Endometrial microvascular endothelial cells (primary cell): ENCODE measurements around the gene EPN2. TPM values are rescaled to one million over a fixed set of nuclear protein-coding genes. Genes with fewer than 3 reads are reported as not detected.

Experiments
- in situ Hi-C: cut with HindIII; loops from 2 replicates; pipeline ENCODE4 v1.10.0; 2017; ENCODE audit warnings: low sequenced_read_pairs, low pct_unique_long_range_greater_than_20kb; ENCODE audit errors: inconsistent ontology term
- total RNA-seq: library from RNA; depleted of rRNA; stranded (reverse); fragments of >200 nt; gene quantifications from one replicate; pipeline ENCODE4 v1.2.3, GENCODE V29; 2015; ENCODE audit errors: inconsistent ontology term

Gene EPN2
- total RNA-seq, 1 donor from 2014 or later: 19.8 TPM

DNA sequence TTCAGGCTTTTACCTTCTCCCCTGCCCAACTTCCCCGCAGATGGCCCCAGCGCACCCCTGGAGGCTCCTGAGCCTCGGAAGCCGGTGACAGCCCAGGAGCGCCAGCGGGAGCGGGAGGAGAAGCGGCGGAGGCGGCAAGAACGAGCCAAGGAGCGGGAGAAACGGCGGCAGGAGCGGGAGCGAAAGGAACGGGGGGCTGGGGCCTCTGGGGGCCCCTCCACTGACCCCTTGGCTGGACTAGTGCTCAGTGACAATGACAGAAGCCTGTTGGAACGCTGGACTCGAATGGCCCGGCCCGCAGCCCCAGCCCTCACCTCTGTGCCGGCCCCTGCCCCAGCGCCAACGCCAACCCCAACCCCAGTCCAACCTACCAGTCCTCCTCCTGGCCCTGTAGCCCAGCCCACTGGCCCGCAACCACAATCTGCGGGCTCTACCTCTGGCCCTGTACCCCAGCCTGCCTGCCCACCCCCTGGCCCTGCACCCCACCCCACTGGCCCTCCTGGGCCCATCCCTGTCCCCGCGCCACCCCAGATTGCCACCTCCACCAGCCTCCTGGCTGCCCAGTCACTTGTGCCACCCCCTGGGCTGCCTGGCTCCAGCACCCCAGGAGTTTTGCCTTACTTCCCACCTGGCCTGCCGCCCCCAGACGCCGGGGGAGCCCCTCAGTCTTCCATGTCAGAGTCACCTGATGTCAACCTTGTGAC, 144.7 kb downstream of the EPN2 start:
- in situ Hi-C loops: no loop called here

DNA sequence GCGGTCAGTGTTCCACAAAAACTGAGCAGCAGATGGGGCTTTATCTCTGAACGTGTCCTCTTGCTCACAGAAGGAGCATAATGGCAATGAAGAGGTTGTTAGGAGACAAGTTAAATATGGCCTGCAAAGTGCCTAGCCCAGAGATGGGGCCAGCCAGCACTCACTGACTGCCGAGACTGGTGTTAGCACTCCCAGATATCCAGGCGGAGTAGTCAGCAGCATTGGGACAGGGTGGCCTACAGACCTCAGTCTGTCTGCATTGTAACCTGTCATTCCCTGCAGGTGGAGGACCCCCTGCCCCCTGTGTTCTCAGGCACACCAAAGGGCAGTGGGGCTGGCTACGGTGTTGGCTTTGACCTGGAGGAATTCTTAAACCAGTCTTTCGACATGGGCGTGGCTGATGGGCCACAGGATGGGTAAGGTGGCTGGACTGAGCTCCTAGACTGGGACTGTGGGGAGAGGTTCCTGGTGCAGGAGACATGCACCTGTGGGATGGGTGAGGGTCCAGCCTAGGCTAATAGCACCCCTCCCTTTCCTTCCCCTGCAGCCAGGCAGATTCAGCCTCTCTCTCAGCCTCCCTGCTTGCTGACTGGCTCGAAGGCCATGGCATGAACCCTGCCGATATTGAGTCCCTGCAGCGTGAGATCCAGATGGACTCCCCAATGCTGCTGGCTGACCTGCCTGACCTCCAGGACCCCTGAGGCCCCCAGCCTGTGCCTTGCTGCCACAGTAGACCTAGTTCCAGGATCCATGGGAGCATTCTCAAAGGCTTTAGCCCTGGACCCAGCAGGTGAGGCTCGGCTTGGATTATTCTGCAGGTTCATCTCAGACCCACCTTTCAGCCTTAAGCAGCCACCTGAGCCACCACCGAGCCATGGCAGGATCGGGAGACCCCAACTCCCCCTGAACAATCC, 145.6 kb downstream of the EPN2 start:
- in situ Hi-C loops: no loop called here

DNA sequence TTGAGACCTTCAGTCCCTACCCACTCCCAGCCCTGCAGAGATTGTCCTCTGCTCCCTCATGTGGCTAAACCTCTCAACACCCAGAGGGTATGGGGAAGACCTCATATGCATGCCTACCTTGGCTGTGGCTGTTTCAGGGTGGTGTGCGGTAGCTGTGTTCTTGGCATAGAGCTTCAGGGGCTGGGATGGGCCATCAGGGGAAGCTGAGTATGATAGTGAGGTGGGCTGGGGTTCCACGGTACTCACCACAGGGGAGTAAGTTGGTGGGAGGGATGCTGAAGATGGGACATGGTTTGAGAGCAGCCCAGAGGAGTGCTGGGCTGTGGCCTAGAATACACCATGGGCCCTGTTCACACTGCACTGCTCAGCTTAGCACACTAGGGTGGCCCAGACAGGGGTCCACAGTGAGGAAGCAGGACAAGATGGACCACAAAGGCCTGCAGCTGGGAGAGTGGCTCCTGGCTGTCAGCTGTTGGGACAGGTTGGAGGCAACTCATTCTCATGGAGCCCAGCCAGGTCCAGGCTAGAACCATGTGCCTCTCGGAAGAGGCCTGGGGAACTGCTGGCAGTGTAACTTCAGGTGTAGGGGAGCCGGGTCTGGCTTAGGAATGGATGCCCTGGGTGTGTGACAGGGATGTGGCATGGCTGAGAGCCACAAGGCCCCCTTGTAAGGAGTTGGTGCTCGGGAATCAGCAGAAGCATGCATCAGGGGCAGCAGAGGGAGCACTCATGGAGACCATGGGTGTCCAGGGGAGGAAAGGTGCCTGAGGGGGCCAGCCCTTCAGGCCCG, 146.7 kb downstream of the EPN2 start:
- in situ Hi-C loops: no loop called here

DNA sequence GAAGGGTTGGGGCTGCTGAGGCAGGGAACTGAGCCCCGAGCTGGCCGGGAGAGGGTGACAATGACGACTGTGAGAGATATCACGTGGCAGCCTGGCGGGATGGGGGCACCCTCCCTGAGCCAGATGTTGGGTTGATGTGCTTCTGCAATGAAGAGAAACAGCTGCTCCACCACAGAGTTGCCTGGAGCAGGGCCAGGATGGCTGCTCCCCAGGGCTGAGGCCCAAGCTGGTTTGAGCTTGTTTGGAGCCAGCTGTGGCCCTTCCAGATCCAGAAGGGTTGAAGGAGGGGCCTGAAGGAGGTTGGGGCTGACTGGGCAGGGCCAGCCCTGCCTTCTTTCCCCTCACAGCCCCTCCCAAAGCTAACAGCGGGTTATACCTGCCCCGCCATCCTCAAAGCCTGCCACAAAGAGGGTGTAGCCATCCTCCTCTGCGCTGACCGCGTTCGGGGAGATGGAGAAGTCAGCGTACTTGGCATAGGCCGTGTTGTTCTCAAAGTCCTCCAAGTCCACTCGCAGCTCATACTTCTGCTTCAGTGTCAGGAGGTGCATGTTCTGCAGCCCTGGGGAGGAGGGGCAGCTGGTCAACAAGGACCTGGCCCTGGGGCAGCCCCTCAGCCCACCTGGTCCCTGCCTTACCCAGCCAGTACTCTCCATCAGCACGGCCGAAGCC, 147.7 kb downstream of the EPN2 start:
- in situ Hi-C loops: no loop called here

DNA sequence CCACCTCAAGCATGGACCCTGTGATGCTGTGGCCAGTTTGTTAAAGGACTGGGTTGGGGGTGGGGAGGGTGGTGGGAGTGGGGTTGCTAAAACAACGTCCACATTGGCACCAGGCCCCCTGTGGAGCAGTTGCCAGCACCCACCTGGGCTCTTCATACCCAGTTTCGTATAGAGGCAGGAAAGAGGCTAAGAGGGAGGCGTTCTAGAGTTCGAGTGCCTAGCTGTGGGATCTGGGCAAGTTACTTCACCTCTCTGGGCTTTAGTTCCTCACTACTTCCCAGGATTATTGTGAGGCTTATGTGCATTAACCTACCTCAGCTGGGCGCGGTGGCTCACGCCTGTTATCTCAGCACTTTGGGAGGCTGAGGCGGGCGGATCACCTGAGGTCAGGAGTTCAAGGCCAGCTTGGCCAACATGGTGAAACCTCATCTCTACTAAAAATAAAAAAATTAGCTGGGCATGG, 148.4 kb downstream of the EPN2 start:
- in situ Hi-C loops: no loop called here

Other genes with a start within 250 kb of the EPN2 start
- 21.7 TPM for gene FAM83G, start 232.6 kb upstream of the EPN2 start, total RNA-seq
- gene GRAP, start 190.4 kb upstream of the EPN2 start, total RNA-seq: 36.1 TPM
- 3.5 TPM for gene GRAPL, start 109.8 kb upstream of the EPN2 start, total RNA-seq
- gene B9D1, start 125.4 kb downstream of the EPN2 start, total RNA-seq: 32.9 TPM
- 21.9 TPM for gene MAPK7, start 141.1 kb downstream of the EPN2 start, total RNA-seq
- not detected for gene MFAP4, start 149.8 kb downstream of the EPN2 start, total RNA-seq
- not detected for gene RNF112, start 173.9 kb downstream of the EPN2 start, total RNA-seq